Measurements from ENCODE around the gene RFESD.

- no peak for TF ChIP-seq CTCF (conservative IDR thresholded peaks at IDR 0.05)
- TF ChIP-seq EZH2 (IDR thresholded peaks at IDR 0.05; ENCODE audit: low read depth): no peak
Measured at GRCh38 chr5:95660060-95660459, 13.5 kb downstream of the RFESD start.
